ENCODE results near the gene TIGD4.

TIGD4 gene

GRCh38 chr4:152763796-152764195 lies 15.7 kb downstream of the TIGD4 start:
- H3K27ac ChIP-seq: no peak overlapping the region
- TF ChIP-seq CTCF (IDR thresholded peaks at IDR 0.05) (no peak), ZFX (IDR thresholded peaks at IDR 0.05; ENCODE audit: borderline replicate concordance) (no peak)

GRCh38 chr4:152748619-152749018 lies 30.9 kb downstream of the TIGD4 start:
- TF ChIP-seq CTCF (IDR thresholded peaks at IDR 0.05) (no peak), ZFX (IDR thresholded peaks at IDR 0.05; ENCODE audit: borderline replicate concordance) (no peak)
- H3K27ac ChIP-seq: no peak overlapping the region

- TF ChIP-seq CTCF (IDR thresholded peaks at IDR 0.05): no peak
- TF ChIP-seq ZFX (IDR thresholded peaks at IDR 0.05; ENCODE audit: borderline replicate concordance): no peak
- H3K27ac ChIP-seq: no peak overlapping the region
Observed at GRCh38 chr4:152747444-152747843, 32.1 kb downstream of the TIGD4 start.

GRCh38 chr4:152738827-152739226 lies 40.7 kb downstream of the TIGD4 start:
- H3K27ac ChIP-seq: no peak overlapping the region
- no peak for TF ChIP-seq CTCF (IDR thresholded peaks at IDR 0.05)
- TF ChIP-seq ZFX (IDR thresholded peaks at IDR 0.05; ENCODE audit: borderline replicate concordance): no peak

GRCh38 chr4:152735906-152736305 lies 43.6 kb downstream of the TIGD4 start:
- TF ChIP-seq ZFX (IDR thresholded peaks at IDR 0.05; ENCODE audit: borderline replicate concordance) (no peak), CTCF (IDR thresholded peaks at IDR 0.05) (no peak)
- no peak overlapping the region for H3K27ac ChIP-seq

- peak; percentile 70 for TF ChIP-seq CTCF (IDR thresholded peaks at IDR 0.05)
- TF ChIP-seq ZFX (IDR thresholded peaks at IDR 0.05; ENCODE audit: borderline replicate concordance): no peak
- H3K27ac ChIP-seq: no peak overlapping the region
Observed at GRCh38 chr4:152735396-152735859, 44.1 kb downstream of the TIGD4 start.

GRCh38 chr4:152734699-152735050 lies 44.9 kb downstream of the TIGD4 start:
- no peak overlapping the region for H3K27ac ChIP-seq
- TF ChIP-seq ZFX (IDR thresholded peaks at IDR 0.05; ENCODE audit: borderline replicate concordance) (no peak), CTCF (IDR thresholded peaks at IDR 0.05) (no peak)

All from 22Rv1 (cell line).